GM18505 (cell line): ENCODE data around the gene CSNK1D.

ENCODE experiments used
- ATAC-seq: cut with Tn5 transposase; IDR thresholded peaks from one replicate; pipeline ENCODE4 v1.9.1; 2021; ENCODE audit not compliant: unreplicated experiment
- POLR2A ChIP-seq: IDR thresholded peaks from 4 replicates; pipeline ENCODE4 v1.6.1; 2011; ENCODE audit warnings: borderline replicate concordance; ENCODE audit not compliant: insufficient read depth, insufficient read length; ENCODE audit errors: extremely low read depth

CSNK1D gene

GRCh38 chr17:82229698-82230608, 43.5 kb downstream of the CSNK1D start:
- TF ChIP-seq POLR2A, result no peak

DNA sequence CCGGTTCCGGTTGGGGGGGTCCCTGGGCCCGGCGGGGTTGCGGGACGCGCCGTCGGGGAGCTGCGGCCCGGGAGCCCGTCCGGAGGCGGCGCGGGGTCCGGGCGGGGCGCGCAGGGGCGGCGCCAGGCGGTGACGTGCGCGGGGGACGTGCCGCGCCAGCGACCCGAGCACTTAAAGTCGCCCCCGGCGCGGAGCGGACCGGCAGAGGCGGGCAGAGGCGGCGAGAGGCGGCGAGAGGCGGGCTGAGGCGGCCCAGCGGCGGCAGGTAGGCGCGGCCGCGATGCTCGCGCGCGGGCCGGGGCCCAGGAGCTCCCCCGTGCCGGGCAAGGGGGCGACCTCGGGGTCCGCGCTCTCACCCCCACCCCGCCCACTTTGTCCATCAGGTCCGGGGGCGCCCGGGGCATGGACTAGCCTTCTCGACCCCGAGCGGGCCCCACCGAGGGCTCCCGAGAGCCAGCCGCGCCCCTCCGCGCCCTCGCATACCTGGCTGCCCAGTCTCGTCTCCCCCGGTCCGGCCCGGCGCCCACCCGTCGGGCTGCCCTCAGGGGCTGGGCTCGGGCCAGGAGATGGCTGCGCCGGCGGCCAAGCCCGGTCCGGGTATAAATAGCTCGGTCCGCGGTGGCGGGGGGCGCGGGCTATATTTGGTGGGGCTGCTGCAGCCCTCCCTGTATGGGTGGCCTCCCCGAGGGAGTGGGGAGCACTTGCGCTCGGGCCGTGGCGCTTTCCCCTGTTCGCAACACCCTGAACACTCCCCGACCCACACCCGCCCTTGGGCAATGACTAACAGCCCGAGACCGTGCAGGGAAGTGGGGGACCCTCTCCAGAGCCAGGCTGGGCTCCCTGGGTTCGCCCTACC, 44.4 kb downstream of the CSNK1D start, which contains the start of gene SLC16A3:
Gene SLC16A3 (plus strand): TSS at position 201 of the 856 bp plus-strand sequence. CDS start 6,967 bp downstream, outside the sequence.
- ATAC-seq, result peak; percentile 41
- TF ChIP-seq POLR2A, result peak; percentile 94

More at GRCh38 chr17:82229698-82230608, 43.5 kb downstream of the CSNK1D start:
- ATAC-seq, result no peak

GRCh38 chr17:82228278-82228841, 45.1 kb downstream of the CSNK1D start:
- peak; percentile 24 for ATAC-seq
- peak; percentile 42 for TF ChIP-seq POLR2A

- no peak for TF ChIP-seq POLR2A
- no peak for ATAC-seq
These were observed 45.7 kb downstream of the CSNK1D start for GRCh38 chr17:82227629-82228277.

- ATAC-seq, result no peak
- TF ChIP-seq POLR2A, result no peak
These were observed 46.5 kb downstream of the CSNK1D start for GRCh38 chr17:82226809-82227628.

GRCh38 chr17:82226146-82226808, 47.2 kb downstream of the CSNK1D start:
- no peak for TF ChIP-seq POLR2A
- no peak for ATAC-seq

GRCh38 chr17:82225368-82226029, 48.0 kb downstream of the CSNK1D start:
- TF ChIP-seq POLR2A, result no peak
- ATAC-seq, result no peak

DNA sequence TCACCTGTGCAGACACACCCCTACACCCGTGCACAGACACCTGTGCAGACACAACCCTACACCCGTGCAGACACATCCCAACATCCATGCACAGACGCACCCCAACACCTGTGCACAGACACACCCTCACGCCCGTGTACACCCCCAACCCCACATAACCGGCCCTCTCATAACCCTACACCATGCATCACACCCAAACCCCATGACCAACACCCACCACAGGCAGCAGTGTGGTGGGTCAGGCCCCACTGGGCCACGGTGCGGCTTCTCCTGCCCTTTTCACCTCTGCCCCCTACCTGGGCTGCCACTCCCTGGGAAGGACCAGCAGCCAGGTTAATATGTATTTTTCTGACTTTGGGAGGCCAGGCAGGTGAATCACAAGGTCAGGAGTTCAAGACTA, 48.8 kb downstream of the CSNK1D start:
- ATAC-seq, result no peak

DNA sequence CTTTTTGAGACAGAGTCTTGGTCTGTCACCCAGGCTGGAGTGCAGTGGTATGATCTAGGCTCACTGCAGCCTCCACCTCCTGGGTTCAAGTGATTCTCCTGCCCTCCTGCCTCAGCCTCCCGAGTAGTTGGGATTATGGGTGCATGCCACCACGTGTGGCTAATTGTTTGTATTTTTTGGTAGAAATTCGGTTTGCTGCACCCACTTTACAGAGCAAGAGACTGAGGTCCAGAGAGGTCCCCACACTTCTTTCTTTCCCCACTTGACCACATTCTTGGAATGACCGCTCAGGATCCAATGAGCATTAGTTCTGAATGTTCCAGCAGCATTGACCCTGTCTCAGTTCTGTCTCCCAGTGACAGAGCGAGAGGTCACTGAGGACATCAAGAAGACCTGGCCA, 50.0 kb downstream of the CSNK1D start:
- no peak for TF ChIP-seq POLR2A
- no peak for ATAC-seq

More for the DNA sequence above, 48.8 kb downstream of the CSNK1D start:
- no peak for TF ChIP-seq POLR2A

GRCh38 chr17:82222816-82223215, 50.7 kb downstream of the CSNK1D start:
- TF ChIP-seq POLR2A, result no peak
- ATAC-seq, result no peak

- ATAC-seq, result no peak
- TF ChIP-seq POLR2A, result no peak
These were observed 52.1 kb downstream of the CSNK1D start for GRCh38 chr17:82221341-82221902.
